ENCODE results near the gene BPIFB1. TPM values are rescaled to one million over a fixed set of nuclear protein-coding genes. Genes with fewer than 3 reads are reported as not detected.
A peak's percentile ranks its signal among the peaks of the same experiment; 100 is the strongest.

Gene BPIFB1
- total and polyA plus RNA-seq, 2 of the 13 experiments (the other 11 are each of a cell fraction or from before 2014, with no cell fraction given) = 0.82 to 4.4 TPM

GRCh38 chr20:33339515-33340058 is 56.6 kb downstream of the BPIFB1 start (continued):
- TF ChIP-seq ZSCAN21 (CRISPR knock-in tag; IDR thresholded peaks at IDR 0.05; ENCODE audit: borderline replicate concordance) (no peak), GABPA (IDR thresholded peaks at IDR 0.05; ENCODE audit: low read depth, low read length) (peak; percentile 53), GABPA (CRISPR knock-in tag; IDR thresholded peaks at IDR 0.05; ENCODE audit: low read depth) (peak; percentile 84), GATAD2A (CRISPR knock-in tag; IDR thresholded peaks at IDR 0.05) (peak; percentile 61), POLR2G (IDR thresholded peaks at IDR 0.05; ENCODE audit: low read depth, low read length) (no peak), SYNCRIP (IDR thresholded peaks at IDR 0.05; ENCODE audit: insufficient read depth, low read depth, low read length) (no peak), ZBTB46 (CRISPR knock-in tag; IDR thresholded peaks at IDR 0.05; ENCODE audit: borderline replicate concordance) (no peak), ZNF713 (CRISPR knock-in tag; IDR thresholded peaks at IDR 0.05) (no peak), ZNF446 (CRISPR knock-in tag; IDR thresholded peaks at IDR 0.05) (no peak), UBTF (CRISPR knock-in tag; IDR thresholded peaks at IDR 0.05) (peak; percentile 20; the same call in 1 of the 2 replicates), ZFP36 (IDR thresholded peaks at IDR 0.05; ENCODE audit: borderline replicate concordance, low read depth, low read length, partially characterized antibody) (no peak), HOXA5 (CRISPR knock-in tag; IDR thresholded peaks at IDR 0.05) (no peak), ZBTB21 (CRISPR knock-in tag; IDR thresholded peaks at IDR 0.05) (no peak), SRY (CRISPR knock-in tag; IDR thresholded peaks at IDR 0.05) (no peak), CAMTA2 (CRISPR knock-in tag; IDR thresholded peaks at IDR 0.05; ENCODE audit: borderline replicate concordance) (no peak), ZFP36L2 (CRISPR knock-in tag; IDR thresholded peaks at IDR 0.05) (no peak), ZNF574 (CRISPR knock-in tag; IDR thresholded peaks at IDR 0.05) (peak; percentile 41; the same call in 1 of the 2 replicates), HOXA3 (CRISPR knock-in tag; IDR thresholded peaks at IDR 0.05) (peak; percentile 70; the same call in 1 of the 2 replicates), HDAC6 (IDR thresholded peaks at IDR 0.05; ENCODE audit: low read depth, low read length) (no peak), ZNF275 (CRISPR knock-in tag; IDR thresholded peaks at IDR 0.05; ENCODE audit: borderline replicate concordance) (peak; percentile 31; the same call in 1 of the 2 replicates), ZNF543 (CRISPR knock-in tag; IDR thresholded peaks at IDR 0.05) (peak; percentile 63; the same call in 1 of the 2 replicates), SALL2 (CRISPR knock-in tag; IDR thresholded peaks at IDR 0.05) (no peak)

Measured in HepG2 (cell line).